OCI-LY1 (cell line): ENCODE results near the gene DPH1.

Source experiments
- CTCF ChIP-seq: fragments of 200-600 bp; sonication (generic), shearing (Covaris generic); IDR thresholded peaks from 2 replicates; pipeline ENCODE4 v1.5.1; 2017; ENCODE audit warnings: mild to moderate bottlenecking, antibody characterized with exemption, low read length, moderate library complexity, mixed read lengths
- EZH2 ChIP-seq: fragments of 200-600 bp; sonication (generic), shearing (Covaris generic); IDR thresholded peaks from 2 replicates; pipeline ENCODE4 v1.8.0; 2017; ENCODE audit warnings: borderline replicate concordance, mixed run types, mild to moderate bottlenecking, antibody characterized with exemption, low read length, moderate library complexity, mixed read lengths

GRCh38 chr17:2050300-2051060, 20.5 kb downstream of the DPH1 start:
- TF ChIP-seq CTCF (no peak), EZH2 (no peak)
